Activated naive CD8-positive, alpha-beta T cell treated with anti-CD3 and anti-CD28 coated beads, Interleukin-2, amount 10 ng/mL, durations not matched to agents 7 days and 5 days (primary cell): ENCODE data around the gene NOVA2. TPM values are rescaled to one million over a fixed set of nuclear protein-coding genes. Genes with fewer than 3 reads are reported as not detected.
A peak's percentile ranks its signal among the peaks of the same experiment; 100 is the strongest.

ENCODE experiments used
- ATAC-seq: fragments of 150-1000 bp; cut with Tn5 transposase; one replicate; pipeline ENCODE4 v1.10.0; 2021; ENCODE audit warnings: low read depth, moderate library complexity
- POLR2A ChIA-PET: fragments of 350-600 bp; sonication (Branson Sonifier 250); formaldehyde crosslinking; loops from one replicate; lab custom pipeline; 2021; ENCODE audit warnings: antibody characterized with exemption; lab: Charles Lee
- DNase-seq: peaks from one replicate; pipeline ENCODE4 v3.0.0; 2021
- H3K27ac Mint-ChIP-seq: one replicate; pipeline ENCODE4 v1.8.0; 2022; ENCODE audit warnings: mild to moderate bottlenecking, mixed read lengths
- H3K27me3 Mint-ChIP-seq: one replicate; pipeline ENCODE4 v1.8.0; 2022; ENCODE audit warnings: mild to moderate bottlenecking, moderate library complexity, mixed read lengths
- H3K36me3 Mint-ChIP-seq: one replicate; pipeline ENCODE4 v1.8.0; 2021; ENCODE audit warnings: mild to moderate bottlenecking, mixed read lengths
- H3K4me1 Mint-ChIP-seq: one replicate; pipeline ENCODE4 v1.8.0; 2021; ENCODE audit warnings: mixed read lengths
- H3K4me3 Mint-ChIP-seq: one replicate; pipeline ENCODE4 v1.8.0; 2022; ENCODE audit warnings: mild to moderate bottlenecking, moderate library complexity, mixed read lengths
- H3K9me3 Mint-ChIP-seq: one replicate; pipeline ENCODE4 v1.8.0; 2021; ENCODE audit warnings: mixed read lengths
- total RNA-seq, 2 experiments: library from RNA; stranded (reverse); gene quantifications; one replicate each; pipeline ENCODE4 v1.2.3, GENCODE V29; 2021

NOVA2 gene
- total RNA-seq, 2 experiments from 2014 or later = not detected

DNA sequence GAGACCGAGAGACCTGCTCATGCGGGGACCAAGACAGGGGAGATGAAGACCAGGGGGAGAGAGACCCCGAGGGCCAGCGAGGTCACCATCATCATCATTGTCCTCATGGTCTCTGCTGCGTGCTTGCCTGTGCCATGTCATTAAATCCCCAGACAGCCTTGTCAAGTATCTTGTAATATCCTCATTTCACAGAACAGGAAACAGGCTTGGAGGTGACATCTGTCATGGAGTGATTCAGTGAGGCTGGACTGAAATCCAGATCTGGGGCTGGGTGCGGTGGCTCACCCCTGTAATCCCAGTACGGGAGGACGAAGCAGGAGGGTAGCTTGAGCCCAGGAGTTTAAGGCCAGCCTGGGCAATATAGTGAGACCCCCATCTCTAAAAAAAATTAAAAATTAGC is 53.2 kb downstream of the NOVA2 start:
- DNase-seq (no peak), ATAC-seq (peak; percentile 21)
- H3K27me3 Mint-ChIP-seq = peaks cover 17% of the 10 kb centered on the region
- peak overlapping the region; percentile 55 for H3K4me3 Mint-ChIP-seq
- POLR2A ChIA-PET = interaction anchor here (0.6 kb wide), 1 partner anchor 1036 kb away, joined by 4 read pairs; no protein-coding TSS in a partner anchor
- H3K9me3 Mint-ChIP-seq = no peaks in the 10 kb centered on the region
- H3K36me3 Mint-ChIP-seq = no peaks in the 10 kb centered on the region
- peaks cover 36% of the 10 kb centered on the region for H3K4me1 Mint-ChIP-seq
- H3K27ac Mint-ChIP-seq = peak overlapping the region; percentile 51

GRCh38 chr19:45919678-45920077 is 54.0 kb downstream of the NOVA2 start:
- no peak overlapping the region for H3K4me3 Mint-ChIP-seq
- H3K27ac Mint-ChIP-seq = no peak overlapping the region
- no peaks in the 10 kb centered on the region for H3K36me3 Mint-ChIP-seq
- no peak for ATAC-seq
- peaks cover 36% of the 10 kb centered on the region for H3K4me1 Mint-ChIP-seq
- peaks cover 17% of the 10 kb centered on the region for H3K27me3 Mint-ChIP-seq
- DNase-seq = no peak
- POLR2A ChIA-PET = interaction anchor here (1.3 kb wide), 2 partner anchors 17 to 76 kb away, joined by 3 to 5 read pairs; partner anchors contain the start of genes CCDC61 and MYPOP
- H3K9me3 Mint-ChIP-seq = no peaks in the 10 kb centered on the region

GRCh38 chr19:45918721-45919120 is 54.9 kb downstream of the NOVA2 start:
- no peak for DNase-seq
- ATAC-seq = no peak
- H3K4me3 Mint-ChIP-seq = peak overlapping the region; percentile 10
- POLR2A ChIA-PET = interaction anchor here (0.7 to 2.1 kb wide), 5 partner anchors 9 to 1326 kb away, joined by 3 to 19 read pairs (median 4); partner anchors contain the start of genes CCDC61 and MYPOP
- H3K4me1 Mint-ChIP-seq = peaks cover 36% of the 10 kb centered on the region
- H3K27me3 Mint-ChIP-seq = peaks cover 19% of the 10 kb centered on the region
- no peaks in the 10 kb centered on the region for H3K36me3 Mint-ChIP-seq
- no peaks in the 10 kb centered on the region for H3K9me3 Mint-ChIP-seq
- H3K27ac Mint-ChIP-seq = no peak overlapping the region

GRCh38 chr19:45917421-45918091 is 56.1 kb downstream of the NOVA2 start:
- DNase-seq (peak; percentile 42), ATAC-seq (peak; percentile 76)
- Mint-ChIP-seq H3K9me3 (no peaks in the 10 kb centered on the region), H3K4me1 (peaks cover 36% of the 10 kb centered on the region), H3K27ac (peak overlapping the region; percentile 62), H3K36me3 (no peaks in the 10 kb centered on the region), H3K27me3 (peaks cover 27% of the 10 kb centered on the region), H3K4me3 (peak overlapping the region; percentile 63)
- POLR2A ChIA-PET = interaction anchor here (2.1 kb wide), 1 partner anchor 14 kb away, joined by 19 read pairs; the partner anchor contains the start of gene MYPOP

- H3K9me3 Mint-ChIP-seq = no peaks in the 10 kb centered on the region
- H3K27ac Mint-ChIP-seq = no peak within 1 kb of the TSS
- H3K4me3 Mint-ChIP-seq = no peak within 1 kb of the TSS
- peaks cover 46% of the 10 kb centered on the region for H3K27me3 Mint-ChIP-seq
- ATAC-seq (no peak), DNase-seq (peak; percentile 56)
- H3K36me3 Mint-ChIP-seq = no peaks in the 10 kb centered on the region
- POLR2A ChIA-PET = no interaction called here
- H3K4me1 Mint-ChIP-seq = peaks cover 20% of the 10 kb centered on the region
Measured at GRCh38 chr19:45913874-45914830, 59.5 kb downstream of the NOVA2 start, which contains the start of gene NANOS2. NANOS2 (minus strand) TSS chr19:45914778; CDS start chr19:45914693, 85 bp downstream.

DNA sequence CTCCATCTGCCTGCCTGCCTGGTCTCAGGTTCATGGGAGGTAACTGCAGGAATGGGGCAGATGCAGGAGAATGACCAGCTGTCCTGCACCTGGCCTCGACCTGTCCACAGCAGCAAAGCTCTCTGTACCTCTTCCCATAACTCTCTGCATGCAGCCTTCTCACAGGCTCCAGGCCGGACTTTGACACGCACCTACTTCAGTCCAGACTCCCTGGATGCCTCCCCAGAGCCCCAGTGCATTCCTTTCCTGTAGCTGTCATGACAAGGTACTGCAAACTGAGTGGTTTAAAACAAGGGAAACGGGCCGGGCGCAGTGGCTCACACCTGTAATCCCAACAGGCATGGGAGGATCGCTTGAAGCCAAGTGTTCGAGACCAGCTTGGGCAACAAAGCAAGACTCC is 62.4 kb downstream of the NOVA2 start:
- Mint-ChIP-seq H3K27me3 (peaks cover 36% of the 10 kb centered on the region), H3K4me3 (no peak overlapping the region), H3K4me1 (peaks cover 1% of the 10 kb centered on the region), H3K9me3 (no peaks in the 10 kb centered on the region), H3K36me3 (no peaks in the 10 kb centered on the region), H3K27ac (no peak overlapping the region)
- DNase-seq = no peak
- no peak for ATAC-seq
- POLR2A ChIA-PET = interaction anchor here (0.6 kb wide), 1 partner anchor 103 kb away, joined by 5 read pairs; no protein-coding TSS in a partner anchor

DNA sequence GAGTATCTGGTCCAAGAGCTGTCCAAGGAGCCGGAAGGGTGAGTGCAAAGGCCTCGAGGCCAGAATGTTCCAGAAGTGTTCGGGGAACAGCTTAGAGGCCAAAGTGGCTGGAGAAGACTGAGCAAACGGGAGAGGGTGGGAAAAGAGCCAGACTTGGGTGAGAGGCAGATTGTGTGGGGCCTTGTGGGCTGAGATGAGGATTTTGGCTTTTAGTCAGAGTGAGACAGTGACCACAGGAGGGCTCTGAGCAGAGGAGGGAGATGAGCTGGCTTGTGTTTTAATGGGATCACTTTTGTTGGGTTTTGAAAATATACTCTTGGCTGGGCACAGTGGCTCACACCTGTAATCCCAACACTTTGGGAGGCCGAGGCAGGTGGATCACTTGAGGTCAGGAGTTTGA is 64.7 kb downstream of the NOVA2 start:
- Mint-ChIP-seq H3K27ac (no peak overlapping the region), H3K4me3 (no peak overlapping the region), H3K27me3 (peaks cover 35% of the 10 kb centered on the region), H3K36me3 (no peaks in the 10 kb centered on the region), H3K4me1 (peaks cover 2% of the 10 kb centered on the region), H3K9me3 (no peaks in the 10 kb centered on the region)
- no peak for DNase-seq
- POLR2A ChIA-PET = no interaction called here
- no peak for ATAC-seq

GRCh38 chr19:45906221-45906620 is 67.4 kb downstream of the NOVA2 start:
- DNase-seq = no peak
- Mint-ChIP-seq H3K27ac (no peak overlapping the region), H3K27me3 (peaks cover 17% of the 10 kb centered on the region), H3K36me3 (no peaks in the 10 kb centered on the region), H3K4me1 (peaks cover 10% of the 10 kb centered on the region), H3K4me3 (no peak overlapping the region), H3K9me3 (no peaks in the 10 kb centered on the region)
- ATAC-seq = no peak
- POLR2A ChIA-PET = no interaction called here

DNA sequence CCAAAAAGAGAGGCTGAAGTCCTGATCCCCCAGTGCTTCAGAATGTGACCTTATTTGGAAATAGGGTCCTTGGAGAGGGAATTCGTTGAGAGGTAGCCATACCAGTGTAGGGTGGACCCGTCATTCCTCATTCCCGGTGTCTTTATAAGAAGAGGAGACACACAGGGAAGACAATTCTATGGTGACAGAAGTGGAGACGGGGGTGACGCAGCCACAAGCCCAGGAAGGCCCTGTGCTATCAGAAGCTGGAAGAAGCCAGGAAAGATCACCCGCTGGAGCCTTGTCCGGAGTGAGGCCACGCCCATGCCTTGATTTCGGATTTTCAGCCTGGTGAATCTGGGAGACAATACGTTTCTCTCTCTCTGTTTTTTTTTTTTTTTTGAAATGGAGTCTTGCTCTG is 68.7 kb downstream of the NOVA2 start:
- Mint-ChIP-seq H3K27ac (no peak overlapping the region), H3K9me3 (no peaks in the 10 kb centered on the region), H3K27me3 (peaks cover 6% of the 10 kb centered on the region), H3K4me3 (no peak overlapping the region), H3K4me1 (peaks cover 18% of the 10 kb centered on the region), H3K36me3 (peaks cover 6% of the 10 kb centered on the region)
- ATAC-seq (no peak), DNase-seq (no peak)
- POLR2A ChIA-PET = no interaction called here

DNA sequence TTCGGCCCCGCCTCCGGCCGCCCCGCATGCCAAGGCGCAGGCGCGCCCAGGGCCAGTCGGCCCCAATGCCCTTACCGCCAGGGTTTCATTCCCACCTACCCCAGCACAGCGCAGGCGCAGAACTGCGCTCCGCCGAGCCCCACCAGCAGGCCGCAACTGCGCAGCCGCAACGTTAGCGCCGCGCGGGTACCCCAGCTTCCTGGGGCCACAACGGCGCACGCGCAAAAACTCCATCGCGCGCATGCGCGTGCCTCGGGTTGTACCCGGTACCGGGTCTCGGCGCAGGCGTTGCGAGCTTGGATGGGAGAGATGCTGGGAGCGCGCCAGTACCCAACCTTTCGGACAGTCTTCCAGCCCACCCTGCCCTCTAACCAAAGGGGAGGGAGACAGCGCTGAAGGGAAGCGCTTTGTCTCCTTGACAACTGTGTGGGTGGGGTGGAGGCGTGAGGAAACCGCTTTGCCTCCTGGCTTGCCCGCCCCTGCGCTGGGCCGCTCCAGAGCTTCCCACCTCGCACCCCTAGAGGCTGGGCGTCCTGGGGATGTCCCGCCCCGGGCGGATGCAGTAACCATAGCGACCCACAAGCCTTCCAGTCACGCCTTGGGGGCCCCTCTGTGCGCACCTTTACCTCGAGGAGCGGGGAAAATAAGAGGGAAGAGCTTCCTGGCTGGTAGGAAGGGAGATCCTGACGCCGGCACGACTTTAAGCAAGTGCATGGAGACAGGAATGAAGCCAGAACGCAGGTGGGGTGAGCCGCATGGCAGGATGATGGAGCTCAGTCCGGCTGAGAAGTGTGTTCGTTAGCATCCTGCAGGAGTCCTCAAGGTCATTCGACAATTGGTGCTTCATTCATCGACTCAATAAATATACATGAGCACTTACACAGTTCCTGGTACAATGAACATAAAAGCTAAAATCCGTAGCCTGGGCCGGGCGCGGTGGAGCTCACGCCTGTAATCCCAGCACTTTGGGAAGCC is 70.7 kb downstream of the NOVA2 start:
- ATAC-seq (peak; percentile 92), DNase-seq (peak; percentile 100)
- no peaks in the 10 kb centered on the region for H3K27me3 Mint-ChIP-seq
- peaks cover 20% of the 10 kb centered on the region for H3K4me1 Mint-ChIP-seq
- H3K4me3 Mint-ChIP-seq = peak overlapping the region; percentile 97
- peaks cover 21% of the 10 kb centered on the region for H3K36me3 Mint-ChIP-seq
- no peaks in the 10 kb centered on the region for H3K9me3 Mint-ChIP-seq
- H3K27ac Mint-ChIP-seq = peak overlapping the region; percentile 90
- POLR2A ChIA-PET = interaction anchor here (0.6 to 3.4 kb wide), 17 partner anchors 10 to 1695 kb away, joined by 3 to 45 read pairs (median 4); partner anchors contain the start of genes CCDC61, FBXO46 and IRF2BP1

DNA sequence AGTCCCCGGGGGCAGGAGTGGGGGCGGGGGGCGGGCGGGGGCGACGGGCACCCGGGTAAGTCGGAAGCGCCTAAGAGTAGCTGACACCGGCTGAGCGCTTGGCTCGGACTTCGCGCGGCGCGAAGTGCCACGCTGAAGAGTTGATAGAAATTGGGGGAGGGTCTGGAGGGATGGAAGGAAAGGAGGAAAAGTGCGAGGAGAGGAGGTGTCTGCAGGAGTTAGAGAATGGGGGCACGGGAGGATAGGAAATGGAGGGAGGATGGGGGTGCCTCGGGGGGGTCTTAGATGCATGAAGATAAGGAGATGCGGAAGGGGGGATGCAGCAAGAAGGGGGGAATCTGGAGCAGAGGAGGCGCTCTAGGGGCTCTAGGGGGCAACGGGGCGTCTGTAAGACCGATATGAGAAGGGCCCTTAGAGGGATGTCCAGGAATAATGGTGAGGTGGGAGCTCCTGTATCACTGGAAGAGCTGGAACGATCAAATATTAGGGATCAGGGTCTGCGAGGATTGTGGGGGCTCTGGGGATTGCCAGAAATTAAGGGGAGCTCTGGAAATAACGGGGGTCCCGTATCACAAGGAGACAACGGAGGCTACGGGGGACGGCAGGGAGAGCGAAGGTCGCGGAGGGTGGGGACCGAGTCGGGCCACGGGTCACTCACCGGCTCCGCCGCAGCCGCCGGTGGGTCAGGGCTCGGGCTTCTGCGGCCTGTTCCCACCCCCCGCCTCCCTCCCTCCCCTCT is 71.6 kb downstream of the NOVA2 start, which contains the start of gene MYPOP:
MYPOP (minus strand) TSS at position 702 of the 739 bp plus-strand sequence. CDS start 840 bp downstream, outside the sequence.
- no peak for ATAC-seq
- Mint-ChIP-seq H3K36me3 (peaks cover 21% of the 10 kb centered on the region), H3K9me3 (no peaks in the 10 kb centered on the region), H3K4me1 (peaks cover 20% of the 10 kb centered on the region), H3K27ac (peak within 1 kb of the TSS; percentile 90), H3K4me3 (peak within 1 kb of the TSS; percentile 97), H3K27me3 (no peaks in the 10 kb centered on the region)
- no peak for DNase-seq
- POLR2A ChIA-PET = interaction anchor here (0.6 to 3.4 kb wide), 14 partner anchors 11 to 185 kb away, joined by 3 to 45 read pairs (median 4); partner anchors contain the start of genes CCDC61, FBXO46 and IRF2BP1
